Effector CD8-positive, alpha-beta T cell (primary cell): Measurements from ENCODE around the gene SUSD2.
"Not testable (repeated sequence)": the region's sequence is repeated elsewhere in the genome, so short reads cannot be mapped to it uniquely, and the experiment has no call there.

ENCODE experiments used
- DNase-seq: peaks from one replicate; lab custom pipeline; 2025; lab: John Stamatoyannopoulos, UW

Gene SUSD2

DNA sequence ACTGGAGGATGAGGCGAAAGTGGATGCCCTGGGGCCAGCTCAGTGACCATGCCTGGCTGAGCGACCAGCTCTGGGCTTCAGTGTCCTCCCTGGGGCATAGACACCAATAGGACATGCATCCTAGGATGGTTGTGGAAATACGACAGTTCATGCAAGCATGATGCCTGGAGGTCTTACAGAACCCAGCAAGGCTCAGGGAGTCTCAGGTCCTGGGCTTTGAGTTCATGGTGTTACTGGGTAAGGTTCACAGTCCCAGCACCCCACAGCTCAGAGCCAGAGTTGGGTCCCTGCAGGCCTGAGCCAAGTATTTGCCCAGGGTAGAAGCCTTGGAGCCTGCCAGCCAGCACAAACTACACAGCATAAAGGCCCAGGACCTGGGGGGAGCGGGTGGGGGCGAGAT, 4.2 kb upstream of the SUSD2 start:
- DNase-seq, result no peak

DNA sequence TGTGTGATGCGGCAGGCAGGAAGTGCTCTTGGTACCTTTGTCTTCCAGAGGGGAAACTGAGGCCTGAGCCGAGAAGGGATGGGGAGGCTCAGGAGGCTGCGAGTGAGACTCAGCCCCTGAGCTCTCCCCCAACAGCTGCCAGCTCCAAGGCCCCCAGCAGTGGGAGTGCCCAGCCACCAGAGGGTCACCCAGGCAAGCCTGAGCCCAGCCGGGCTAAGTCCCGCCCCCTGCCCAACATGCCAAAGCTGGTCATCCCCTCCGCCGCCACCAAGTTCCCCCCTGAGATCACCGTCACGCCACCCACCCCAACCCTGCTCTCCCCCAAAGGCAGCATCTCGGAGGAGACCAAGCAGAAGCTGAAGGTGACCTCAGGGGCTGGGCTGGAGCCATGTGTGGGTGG, 3.8 kb upstream of the SUSD2 start:
- DNase-seq, result no peak

DNA sequence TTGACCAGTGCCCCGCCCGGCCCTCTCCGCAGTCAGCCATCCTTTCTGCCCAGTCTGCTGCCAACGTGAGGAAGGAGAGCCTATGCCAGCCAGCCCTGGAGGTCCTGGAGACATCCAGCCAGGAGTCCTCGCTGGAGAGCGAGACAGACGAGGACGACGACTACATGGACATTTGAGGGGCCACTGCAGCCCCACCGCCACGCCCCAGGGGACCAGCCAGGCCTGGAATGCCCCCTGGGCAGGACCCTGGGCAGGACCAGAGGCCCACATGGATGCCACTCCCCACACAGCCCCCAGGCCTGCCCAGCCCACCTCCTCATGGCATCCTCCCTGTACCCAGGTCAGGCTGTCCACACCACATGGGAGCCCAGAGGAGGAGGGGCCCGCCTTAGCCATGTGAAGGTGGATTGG, 3.3 kb upstream of the SUSD2 start:
- no peak for DNase-seq

DNA sequence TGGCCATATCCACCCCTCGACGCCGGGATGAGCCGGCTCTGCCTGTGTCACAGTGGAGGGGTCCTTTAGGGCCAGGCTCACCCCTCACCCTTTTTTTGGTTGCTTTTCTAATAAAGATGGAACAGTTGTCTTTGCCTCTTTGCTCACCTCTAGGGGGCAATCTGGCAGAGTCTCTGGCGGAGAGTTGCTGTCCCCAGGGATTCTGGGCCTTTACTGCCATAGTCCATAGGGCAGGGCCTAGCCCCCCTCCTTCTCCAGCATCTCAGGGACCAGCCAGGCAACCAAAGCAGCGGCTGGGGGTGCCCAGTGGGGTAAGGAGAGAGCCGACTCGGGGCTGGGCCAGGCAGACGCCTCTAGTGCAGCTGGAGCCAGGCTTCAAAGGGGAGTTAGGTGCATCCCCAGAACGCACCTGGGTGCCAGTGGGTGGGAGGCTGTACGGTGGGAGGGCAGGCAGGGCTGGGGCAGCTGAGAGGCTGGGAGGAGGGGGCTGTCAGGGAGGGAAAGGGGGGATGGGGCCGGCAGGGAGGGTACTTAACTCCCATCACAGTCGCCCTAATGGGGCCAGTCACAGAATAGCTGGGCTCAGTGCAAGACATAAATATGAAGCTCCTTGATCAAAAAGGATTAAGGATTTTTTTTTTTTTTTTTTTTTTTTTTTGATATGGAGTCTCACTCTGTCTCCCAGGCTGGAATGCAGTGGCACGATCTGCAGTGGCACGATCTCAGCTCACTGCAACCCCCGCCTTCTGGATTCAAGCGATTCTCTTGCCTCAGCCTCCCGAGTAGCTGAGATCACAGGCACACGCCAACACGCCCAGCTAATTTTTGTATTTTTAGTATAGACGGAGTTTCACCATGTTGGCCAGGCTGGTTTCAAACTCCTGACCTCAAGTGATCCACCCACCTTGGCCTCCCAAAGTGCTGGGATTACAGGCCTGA, 2.5 kb upstream of the SUSD2 start:
- no peak for DNase-seq

DNA sequence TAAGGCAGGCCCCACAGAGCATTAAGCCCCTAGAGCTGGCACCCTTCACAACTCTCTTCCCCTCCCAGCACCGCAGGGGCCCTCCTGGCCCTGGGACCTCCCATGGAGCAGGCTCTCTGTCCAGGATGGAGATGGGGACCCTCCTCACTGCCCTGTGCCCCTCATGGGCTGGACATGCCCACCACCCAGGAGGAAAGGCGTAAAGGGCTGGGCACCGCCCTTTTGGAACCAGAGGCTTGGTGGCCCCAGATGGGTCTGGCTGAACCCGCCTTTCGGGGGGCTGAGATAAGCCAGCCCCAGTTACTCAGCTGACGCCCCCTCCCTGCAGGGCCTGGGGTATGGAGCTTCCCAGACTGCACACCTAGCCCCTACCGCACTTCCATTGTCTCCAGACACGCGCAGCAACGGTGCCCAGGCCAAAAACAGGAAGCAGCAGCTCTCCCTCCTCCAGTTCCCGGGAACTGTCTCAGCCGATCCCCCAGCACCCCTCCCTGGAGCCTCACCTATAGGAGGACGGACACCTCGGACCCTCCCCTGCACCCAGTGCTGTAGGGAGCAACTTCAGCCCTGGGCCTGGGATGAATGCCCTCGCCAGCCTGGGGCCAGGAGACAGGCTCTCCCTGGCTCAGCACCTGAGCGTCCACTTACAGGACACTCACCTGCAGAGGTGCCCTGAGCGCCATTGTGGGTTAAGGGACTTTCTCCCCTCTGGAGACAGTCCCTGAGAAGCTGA, 1.6 kb upstream of the SUSD2 start:
- DNase-seq, result no peak

DNA sequence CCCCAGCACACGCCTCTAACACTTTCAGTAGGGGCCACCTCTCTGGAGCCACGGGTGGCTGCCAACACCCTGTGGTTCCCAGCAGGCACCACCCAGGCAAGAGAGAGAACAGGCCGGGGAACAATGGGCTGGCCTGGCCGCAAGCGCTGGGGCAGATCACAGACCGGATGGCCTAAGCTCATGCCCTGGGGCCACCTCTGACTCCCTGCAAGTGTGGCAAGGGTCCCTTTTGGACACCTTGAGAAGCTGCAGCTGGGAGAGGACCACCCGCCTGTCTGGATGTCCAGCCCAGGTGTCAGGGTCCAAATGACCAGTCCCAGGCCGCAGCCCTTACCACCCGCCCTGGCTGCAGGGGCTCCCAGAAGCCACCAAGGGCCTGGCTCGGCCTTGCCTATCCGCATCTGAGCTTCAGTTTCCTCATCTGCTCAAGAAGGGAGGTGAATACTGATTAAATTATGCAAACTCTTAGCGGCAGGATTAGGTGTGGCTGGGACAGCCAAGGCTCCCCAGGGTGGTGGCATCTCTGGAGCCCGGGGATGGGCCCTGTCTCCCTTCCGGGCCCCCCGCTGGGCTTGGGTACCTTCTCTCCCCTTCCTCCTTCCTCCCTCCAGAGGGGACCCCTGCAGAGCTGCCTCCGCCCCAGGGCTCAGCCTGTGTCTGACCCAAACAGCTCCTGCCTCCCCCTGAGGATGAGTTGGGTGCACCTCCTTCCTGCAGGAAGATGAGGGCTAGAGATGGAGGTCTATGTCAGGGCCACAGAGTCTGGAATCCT, 785 bp upstream of the SUSD2 start:
- DNase-seq, result no peak

DNA sequence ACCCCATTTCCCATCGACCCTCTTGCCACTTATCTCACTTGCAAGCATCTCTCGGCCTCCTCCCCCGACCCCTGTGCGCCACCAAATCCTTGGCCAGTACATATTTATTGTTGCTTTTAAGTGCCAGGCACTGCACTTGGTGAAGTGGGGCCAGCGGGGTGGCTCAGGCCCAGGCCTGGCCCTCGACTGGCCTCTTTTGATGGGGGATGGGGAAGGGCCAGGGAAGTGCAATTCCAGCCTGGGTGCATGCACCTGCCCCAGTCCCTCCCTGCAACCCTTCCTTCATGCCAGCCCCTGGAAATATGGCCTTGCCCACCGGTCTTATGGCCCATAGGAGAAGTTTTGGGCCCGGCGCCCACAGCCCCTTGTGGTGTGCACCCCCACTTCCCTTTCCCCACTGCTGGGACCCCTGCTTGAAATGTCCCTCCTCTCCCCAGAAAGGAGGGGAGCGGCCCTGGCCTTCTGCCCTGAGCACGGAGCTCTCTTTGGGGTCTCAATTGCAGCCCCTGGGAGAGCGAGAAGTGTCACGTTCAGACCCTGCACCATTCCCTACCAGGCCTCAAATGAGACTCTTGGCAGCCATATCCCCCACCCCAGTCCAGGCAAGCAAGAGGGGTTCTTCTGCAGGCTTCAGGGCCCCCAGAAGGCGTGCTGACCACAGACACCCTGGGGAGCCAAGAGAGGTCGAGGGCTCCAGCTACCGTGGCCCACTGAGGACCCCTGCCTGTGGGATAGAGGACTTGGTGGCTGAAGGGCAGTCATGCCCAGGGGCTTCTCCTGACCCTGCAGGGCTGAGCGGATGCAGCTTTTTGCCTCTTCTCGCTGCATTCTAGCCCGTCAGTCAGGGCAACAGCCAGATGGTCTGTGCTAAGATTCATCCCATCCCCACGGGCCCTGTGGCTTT, 961 bp downstream of the SUSD2 start:
- DNase-seq, result no peak

DNA sequence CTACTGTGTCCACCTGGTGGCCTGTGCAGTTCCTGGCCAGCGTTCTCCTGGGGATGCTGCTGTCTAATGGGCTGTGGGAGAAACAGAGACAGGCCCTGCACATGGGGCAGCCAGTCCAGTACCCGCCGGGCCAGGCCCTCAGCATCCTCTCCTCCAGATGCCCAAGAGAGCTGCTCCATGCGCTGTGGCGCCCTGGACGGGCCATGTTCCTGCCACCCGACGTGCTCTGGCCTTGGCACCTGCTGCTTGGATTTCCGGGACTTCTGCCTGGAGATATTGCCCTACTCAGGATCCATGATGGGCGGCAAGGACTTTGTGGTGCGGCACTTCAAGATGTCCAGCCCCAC, 1.6 kb downstream of the SUSD2 start:
- DNase-seq, result not testable (repeated sequence)

DNA sequence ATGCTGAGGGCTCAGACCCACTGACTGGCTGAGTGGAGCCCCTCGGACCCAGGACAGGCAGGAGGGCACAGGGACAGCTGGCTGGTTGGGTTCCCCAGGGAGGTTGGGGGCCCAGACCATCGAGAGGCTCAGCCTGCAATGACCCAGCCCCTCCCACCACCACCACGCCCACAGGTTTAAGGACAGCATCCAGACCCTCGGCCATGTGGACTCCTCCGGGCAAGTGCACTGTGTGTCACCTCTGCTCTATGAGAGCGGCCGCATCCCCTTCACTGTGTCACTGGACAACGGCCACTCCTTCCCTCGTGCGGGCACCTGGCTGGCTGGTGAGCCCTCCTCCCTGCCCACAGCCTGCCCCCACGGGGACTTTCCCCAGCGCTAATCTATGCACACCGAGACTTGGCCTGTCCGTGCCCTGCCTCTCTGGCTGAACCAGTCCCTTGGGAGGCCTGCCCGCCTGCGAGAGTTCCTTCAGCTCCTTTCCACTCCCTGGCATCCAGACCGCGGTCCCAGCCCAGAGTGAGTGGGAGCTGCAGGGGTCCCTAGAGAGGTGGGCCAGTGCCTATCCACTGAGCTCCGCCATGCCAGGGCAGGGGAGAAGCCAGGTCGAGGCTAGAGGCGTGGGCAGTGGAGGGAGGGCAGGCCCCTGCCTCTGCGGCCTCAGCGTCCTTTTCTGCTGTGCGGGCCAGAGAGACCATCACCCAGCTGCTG, 2.2 kb downstream of the SUSD2 start:
- DNase-seq, result no peak

DNA sequence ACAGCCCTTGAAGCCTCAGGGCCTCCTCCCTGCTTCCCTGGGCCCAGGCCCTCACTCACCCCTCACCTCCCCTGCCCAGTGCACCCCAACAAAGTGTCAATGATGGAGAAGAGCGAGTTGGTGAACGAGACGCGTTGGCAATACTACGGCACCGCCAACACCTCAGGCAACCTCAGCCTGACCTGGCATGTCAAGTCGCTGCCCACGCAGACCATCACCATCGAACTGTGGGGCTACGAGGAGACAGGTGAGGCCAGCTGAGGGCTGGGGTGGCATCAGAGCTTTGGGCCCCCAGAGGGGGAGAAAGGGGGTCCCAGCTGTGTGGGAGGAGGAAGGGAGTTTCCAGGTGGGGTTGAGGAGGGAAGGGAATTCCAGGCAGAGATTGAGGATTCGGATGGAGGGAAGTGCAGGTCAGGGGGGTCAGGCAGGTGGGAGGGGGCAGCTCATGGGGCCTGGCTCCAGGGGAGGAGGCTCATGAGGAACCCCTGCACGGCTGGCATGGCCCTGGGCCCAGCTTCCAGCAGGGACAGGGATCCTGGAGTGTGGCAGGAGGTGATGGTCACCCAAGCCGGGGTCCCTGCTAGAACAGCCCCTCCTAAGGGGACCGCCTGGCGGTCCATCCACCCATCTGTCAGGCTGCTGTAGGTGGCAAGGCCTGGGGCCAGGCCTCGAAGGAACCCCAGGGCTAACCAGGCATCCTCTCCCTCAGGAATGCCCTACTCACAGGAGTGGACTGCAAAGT, 2.9 kb downstream of the SUSD2 start:
- DNase-seq, result no peak

DNA sequence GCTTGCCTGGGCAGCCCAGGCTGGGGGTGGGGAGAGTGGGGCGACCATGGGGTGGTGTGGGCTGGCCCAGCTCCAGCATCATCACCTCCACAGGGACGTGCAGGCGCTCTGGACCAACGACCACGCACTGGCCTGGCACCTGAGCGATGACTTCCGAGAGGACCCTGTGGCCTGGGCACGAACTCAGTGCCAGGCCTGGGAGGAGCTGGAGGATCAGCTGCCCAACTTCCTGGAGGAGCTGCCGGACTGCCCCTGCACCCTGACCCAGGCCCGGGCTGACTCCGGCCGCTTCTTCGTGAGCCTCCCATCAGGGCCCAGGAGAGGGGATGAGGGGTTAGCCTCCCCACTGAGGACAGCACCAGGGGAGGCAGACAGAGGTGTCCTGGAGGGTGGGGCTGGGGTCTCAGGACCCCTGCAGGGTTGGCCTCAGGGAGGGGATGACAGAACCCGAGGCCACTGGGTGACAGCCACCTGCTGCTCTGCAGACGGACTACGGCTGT, 3.8 kb downstream of the SUSD2 start:
- DNase-seq, result no peak

DNA sequence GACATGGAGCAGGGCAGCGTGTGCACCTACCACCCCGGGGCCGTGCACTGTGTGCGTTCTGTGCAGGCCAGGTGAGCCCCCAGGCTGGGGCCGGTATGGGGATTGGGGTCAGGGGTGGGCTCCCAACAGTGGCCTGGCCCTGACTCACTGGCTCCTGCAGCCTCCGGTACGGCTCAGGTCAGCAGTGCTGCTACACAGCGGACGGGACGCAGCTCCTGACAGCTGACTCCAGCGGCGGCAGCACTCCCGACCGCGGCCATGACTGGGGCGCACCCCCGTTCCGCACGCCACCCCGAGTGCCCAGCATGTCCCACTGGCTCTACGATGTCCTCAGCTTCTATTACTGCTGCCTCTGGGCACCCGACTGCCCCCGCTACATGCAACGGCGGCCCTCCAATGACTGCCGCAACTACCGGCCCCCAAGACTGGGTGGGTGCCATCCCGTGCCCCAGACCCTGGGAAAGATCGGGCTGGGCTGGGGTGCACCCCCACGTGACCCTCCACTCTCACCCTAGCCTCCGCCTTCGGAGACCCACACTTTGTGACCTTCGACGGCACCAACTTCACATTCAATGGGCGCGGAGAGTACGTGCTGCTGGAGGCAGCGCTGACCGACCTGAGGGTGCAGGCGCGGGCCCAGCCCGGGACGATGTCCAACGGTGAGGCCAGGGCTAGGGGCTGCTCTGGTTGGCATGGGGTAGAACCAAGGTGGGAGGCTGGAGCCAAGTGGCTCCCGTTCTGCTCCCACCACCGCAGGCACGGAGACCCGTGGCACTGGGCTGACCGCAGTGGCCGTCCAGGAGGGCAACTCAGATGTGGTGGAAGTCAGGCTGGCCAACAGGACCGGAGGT, 4.4 kb downstream of the SUSD2 start:
- no peak for DNase-seq

DNA sequence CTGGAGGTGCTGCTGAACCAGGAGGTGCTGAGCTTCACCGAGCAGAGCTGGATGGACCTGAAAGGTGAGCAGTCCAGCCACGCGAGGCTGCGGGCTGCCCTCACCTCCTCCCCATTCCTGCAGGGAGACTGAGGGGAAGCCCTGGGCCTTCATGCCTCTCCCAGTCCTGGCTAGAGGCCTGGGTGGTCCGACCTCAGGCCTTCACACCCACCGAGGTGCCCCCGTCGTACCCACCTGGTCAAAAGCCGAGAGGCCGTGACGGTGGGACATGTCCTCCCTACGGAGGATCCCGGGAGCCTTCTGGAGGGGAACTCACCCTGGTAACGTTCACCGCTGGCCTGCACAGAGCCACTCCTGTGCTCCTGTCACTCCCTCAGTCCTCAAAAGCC, 5.1 kb downstream of the SUSD2 start:
- no peak for DNase-seq

DNA sequence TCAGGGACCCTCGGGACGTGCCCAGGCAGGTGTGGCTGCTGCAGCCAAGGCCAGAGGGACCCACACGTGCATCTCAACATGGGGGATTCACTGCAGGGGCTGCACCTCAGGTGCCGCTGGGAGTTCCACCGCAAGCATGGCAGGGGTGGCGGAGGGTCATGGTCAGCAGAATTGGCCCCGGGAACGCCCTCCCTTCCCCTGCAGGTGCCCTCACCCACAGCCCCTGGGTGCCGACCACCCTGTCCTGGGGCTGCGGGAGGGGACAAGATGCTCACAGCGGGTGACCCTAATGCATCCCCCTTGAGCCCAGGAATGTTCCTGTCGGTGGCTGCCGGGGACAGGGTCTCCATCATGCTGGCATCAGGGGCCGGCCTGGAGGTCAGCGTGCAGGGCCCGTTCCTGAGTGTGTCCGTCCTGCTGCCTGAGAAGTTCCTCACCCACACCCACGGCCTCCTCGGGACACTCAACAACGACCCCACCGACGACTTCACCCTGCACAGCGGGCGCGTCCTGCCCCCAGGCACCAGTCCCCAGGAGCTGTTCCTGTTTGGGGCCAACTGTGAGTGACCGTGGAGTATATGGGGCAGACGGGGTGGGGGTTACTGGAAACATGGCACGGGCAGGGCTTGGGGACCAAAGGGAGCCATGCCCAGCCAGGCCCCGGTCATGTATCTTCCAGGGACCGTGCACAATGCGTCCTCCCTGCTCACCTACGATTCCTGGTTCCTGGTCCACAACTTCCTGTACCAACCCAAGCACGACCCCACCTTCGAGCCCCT, 5.8 kb downstream of the SUSD2 start:
- DNase-seq, result no peak

DNA sequence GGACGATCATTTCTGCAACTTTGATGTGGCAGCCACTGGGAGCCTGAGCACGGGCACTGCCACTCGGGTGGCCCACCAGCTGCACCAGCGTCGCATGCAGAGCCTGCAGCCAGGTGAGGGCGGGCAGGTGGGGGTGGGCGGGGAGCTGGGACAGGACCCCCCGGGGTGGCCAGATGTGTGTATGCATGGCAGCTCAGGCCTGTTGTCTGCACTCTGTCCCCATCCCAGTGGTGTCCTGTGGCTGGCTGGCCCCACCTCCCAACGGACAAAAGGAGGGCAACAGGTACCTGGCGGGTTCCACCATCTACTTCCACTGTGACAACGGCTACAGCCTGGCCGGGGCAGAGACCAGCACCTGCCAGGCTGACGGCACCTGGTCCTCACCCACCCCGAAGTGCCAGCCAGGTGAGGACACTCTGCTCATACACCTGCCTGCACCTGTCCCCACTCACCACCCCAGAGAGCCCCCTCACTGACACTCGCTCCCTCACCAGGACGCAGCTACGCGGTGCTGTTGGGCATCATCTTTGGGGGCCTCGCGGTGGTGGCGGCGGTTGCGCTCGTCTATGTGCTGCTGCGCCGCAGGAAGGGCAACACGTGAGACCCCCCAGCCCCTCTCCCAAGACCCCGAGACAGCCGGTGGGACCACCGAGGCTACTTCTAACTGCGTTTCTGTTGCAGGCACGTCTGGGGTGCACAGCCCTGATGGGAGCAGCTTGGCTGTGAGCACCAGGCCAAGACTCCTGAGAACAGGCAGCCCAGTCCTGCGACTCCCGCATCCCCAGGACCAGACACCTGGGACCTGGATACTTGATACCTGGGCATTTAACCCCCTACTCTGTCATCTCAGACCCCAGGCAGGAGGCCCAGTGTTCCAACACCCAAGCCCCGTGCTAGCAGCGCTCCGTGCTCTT, 6.7 kb downstream of the SUSD2 start:
- DNase-seq, result no peak

DNA sequence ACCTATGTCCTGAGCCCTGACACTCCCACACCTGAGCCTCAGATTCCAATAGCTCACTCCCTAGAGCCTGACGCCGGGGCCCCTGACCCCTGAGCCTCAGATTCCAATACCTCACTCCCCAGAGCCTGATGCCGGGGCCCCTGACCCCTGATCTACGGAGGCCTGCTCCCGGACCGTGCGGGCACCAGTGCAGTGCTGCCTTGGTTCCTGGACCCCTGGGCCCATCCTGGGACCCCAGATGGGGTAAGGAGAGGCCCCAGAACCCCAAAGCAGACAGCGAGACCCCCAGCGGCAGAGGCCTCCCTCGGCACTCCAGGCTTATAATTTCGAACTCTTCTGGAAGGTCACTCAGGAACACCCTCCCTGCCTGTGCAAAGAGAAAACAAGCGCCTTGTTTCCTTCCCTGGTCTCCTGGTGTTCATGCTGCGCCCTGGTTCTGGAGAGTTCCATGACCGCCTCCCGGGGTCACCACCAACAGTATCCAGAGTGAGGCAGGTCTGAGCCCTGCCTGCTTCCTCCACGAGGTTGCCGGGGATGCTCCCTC, 7.5 kb downstream of the SUSD2 start:
- no peak for DNase-seq
